ENCODE results near the gene ARAP2.

GRCh38 chr4:36138220-36138619, 106.1 kb downstream of the ARAP2 start:
- TF ChIP-seq, protein P1, sequence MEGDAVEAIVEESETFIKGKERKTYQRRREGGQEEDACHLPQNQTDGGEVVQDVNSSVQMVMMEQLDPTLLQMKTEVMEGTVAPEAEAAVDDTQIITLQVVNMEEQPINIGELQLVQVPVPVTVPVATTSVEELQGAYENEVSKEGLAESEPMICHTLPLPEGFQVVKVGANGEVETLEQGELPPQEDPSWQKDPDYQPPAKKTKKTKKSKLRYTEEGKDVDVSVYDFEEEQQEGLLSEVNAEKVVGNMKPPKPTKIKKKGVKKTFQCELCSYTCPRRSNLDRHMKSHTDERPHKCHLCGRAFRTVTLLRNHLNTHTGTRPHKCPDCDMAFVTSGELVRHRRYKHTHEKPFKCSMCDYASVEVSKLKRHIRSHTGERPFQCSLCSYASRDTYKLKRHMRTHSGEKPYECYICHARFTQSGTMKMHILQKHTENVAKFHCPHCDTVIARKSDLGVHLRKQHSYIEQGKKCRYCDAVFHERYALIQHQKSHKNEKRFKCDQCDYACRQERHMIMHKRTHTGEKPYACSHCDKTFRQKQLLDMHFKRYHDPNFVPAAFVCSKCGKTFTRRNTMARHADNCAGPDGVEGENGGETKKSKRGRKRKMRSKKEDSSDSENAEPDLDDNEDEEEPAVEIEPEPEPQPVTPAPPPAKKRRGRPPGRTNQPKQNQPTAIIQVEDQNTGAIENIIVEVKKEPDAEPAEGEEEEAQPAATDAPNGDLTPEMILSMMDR (IDR thresholded peaks at IDR 0.05; ENCODE audit: borderline replicate concordance, extremely low read depth, low read length, poor library complexity, severe bottlenecking), result no peak
- TF ChIP-seq EZH2 (IDR thresholded peaks at IDR 0.05; ENCODE audit: borderline replicate concordance, low read depth, low read length, severe bottlenecking), result no peak

All from DND-41 (cell line).